Measurements from ENCODE around the gene RNF169. TPM values are rescaled to one million over a fixed set of nuclear protein-coding genes. Genes with fewer than 3 reads are reported as not detected.

The RNF169 gene
- total and polyA plus RNA-seq, 2 donors (not counting 1 experiment from before 2014, with no cell fraction given), result 6.7 to 28.4 TPM

DNA sequence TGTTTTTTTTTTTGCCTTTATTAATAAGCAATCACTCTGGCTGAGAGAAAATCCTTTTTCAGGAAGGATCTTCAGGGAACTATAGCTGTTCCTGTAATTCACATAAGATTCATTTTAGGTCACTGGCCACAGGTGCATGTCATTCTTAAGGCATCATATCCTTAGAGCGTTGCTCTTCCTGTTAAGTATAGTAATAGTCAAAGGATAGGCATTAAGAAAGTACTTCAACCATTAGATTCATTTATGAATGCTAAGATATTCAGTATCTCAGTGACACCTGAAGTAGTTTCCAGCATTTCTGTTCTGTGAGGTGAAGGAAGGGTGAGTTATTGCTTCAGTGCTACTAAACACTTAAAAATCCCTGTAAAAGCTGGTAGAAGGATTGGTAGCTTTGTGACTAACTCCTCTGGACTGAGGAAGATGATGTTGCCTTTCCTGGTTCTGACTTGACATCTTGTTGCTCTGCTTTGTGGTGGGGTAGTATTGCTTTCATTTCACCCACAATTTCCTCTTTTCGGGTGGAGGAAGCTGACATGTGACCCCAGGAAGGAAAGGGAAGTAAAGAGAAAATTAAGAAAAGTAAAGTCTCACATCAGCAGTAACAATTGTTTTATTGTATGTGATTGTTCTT lies 34.7 kb downstream of the RNF169 start:
- ChIA-PET POLR2A (interaction anchor here (0.6 kb wide), 1 partner anchor 17 kb away, joined by 3 read pairs; no protein-coding TSS in a partner anchor), CTCF (no interaction called here)
- Mint-ChIP-seq H3K4me1 (peaks cover 33% of the 10 kb centered on the region), H3K27ac (peak overlapping the region; percentile 24), H3K27me3 (no peaks in the 10 kb centered on the region), H3K9me3 (ENCODE audit: insufficient read depth) (no peaks in the 10 kb centered on the region), H3K4me3 (peak overlapping the region; percentile 42)
- Histone ChIP-seq H3K9ac (ENCODE audit: low read length) (peak overlapping the region; percentile 11), H3K27me3 (replicated peaks in 1 of 4; ENCODE audit: control extremely low read depth in 1 of 4, control insufficient read depth in 3 of 4, insufficient read depth in 4 of 4, low read length in 3 of 4) (no peaks in the 10 kb centered on the region), H4K20me1 (ENCODE audit: control insufficient read depth, insufficient read depth, low read length, poor library complexity, severe bottlenecking) (peaks cover 72% of the 10 kb centered on the region), H3K4me1 (ENCODE audit: control insufficient read depth in 2 of 2, insufficient read depth in 2 of 2, low read length in 2 of 2) (peaks cover 29 to 37% of the 10 kb centered on the region in 2 donors), H3K36me3 (replicated peaks in 1 of 2; ENCODE audit: control extremely low read depth in 1 of 2, control insufficient read depth in 1 of 2, extremely low read depth in 1 of 2, insufficient read depth in 2 of 2, low read length in 1 of 2) (peaks cover 0 to 2% of the 10 kb centered on the region in 2 experiments), H3K4me2 (replicated peaks; ENCODE audit: low read depth, low read length, poor library complexity, severe bottlenecking) (peak overlapping the region; percentile 57), H3K79me2 (ENCODE audit: control insufficient read depth, insufficient read depth, low read length) (peaks cover 60% of the 10 kb centered on the region), H3K9me3 (ENCODE audit: control extremely low read depth in 1 of 3, control insufficient read depth in 2 of 3, insufficient read depth in 1 of 3, low read length in 2 of 3) (no peaks in the 10 kb centered on the region), H2AFZ (ENCODE audit: insufficient read depth, low read depth, low read length, poor library complexity, severe bottlenecking) (no peak overlapping the region), H3K27ac (ENCODE audit: low read length in 2 of 2) (peak overlapping the region; percentile 3 to 11), H3K4me3 (ENCODE audit: control extremely low read depth in 1 of 5, extremely low read depth in 1 of 5, insufficient read depth in 1 of 5, low read depth in 2 of 5, low read length in 4 of 5) (peak overlapping the region in 2 of 5 experiments; percentile 13 to 47)
- no CpG with 5 or more reads among the region's 2 CpGs for WGBS (ENCODE audit: insufficient coverage)
- TF ChIP-seq EZH2 (IDR thresholded peaks at IDR 0.05; ENCODE audit: borderline replicate concordance, insufficient read depth, low read depth, low read length, poor library complexity, severe bottlenecking), result no peak
- TF ChIP-seq, protein P1, sequence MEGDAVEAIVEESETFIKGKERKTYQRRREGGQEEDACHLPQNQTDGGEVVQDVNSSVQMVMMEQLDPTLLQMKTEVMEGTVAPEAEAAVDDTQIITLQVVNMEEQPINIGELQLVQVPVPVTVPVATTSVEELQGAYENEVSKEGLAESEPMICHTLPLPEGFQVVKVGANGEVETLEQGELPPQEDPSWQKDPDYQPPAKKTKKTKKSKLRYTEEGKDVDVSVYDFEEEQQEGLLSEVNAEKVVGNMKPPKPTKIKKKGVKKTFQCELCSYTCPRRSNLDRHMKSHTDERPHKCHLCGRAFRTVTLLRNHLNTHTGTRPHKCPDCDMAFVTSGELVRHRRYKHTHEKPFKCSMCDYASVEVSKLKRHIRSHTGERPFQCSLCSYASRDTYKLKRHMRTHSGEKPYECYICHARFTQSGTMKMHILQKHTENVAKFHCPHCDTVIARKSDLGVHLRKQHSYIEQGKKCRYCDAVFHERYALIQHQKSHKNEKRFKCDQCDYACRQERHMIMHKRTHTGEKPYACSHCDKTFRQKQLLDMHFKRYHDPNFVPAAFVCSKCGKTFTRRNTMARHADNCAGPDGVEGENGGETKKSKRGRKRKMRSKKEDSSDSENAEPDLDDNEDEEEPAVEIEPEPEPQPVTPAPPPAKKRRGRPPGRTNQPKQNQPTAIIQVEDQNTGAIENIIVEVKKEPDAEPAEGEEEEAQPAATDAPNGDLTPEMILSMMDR (IDR thresholded peaks at IDR 0.05), result no peak
- intact Hi-C loops (cut with micrococcal nuclease), result loop anchor here (1.0 kb wide), 1 partner anchor 35 kb away; the partner anchor contains the start of gene RNF169
- peak; percentile 94 for ATAC-seq (ENCODE audit: low read depth)
- DNase-seq, result peak; percentile 85

DNA sequence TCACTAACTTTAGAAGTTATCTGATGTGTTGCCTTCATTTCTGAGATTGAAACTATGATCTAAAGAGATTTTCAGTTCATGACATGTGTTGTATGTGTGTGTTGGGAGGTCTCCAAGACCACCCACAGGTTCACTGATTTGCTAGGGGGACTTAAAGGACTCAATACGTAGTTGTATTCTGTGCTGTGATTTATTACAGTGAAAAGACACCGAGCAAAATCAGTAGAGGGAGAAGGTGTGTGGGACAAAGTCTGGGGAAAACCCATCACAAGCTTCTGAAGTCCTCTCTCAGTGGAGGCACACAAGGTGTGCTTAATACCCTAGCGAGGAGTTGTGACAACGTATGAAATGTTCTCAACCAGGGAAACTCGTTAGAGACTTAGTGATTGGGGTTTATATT lies 35.6 kb downstream of the RNF169 start:
- Histone ChIP-seq H3K27ac (ENCODE audit: low read length in 2 of 2) (peak overlapping the region in 1 of 2 donors; percentile 72), H4K20me1 (ENCODE audit: control insufficient read depth, insufficient read depth, low read length, poor library complexity, severe bottlenecking) (peaks cover 65% of the 10 kb centered on the region), H3K4me1 (ENCODE audit: control insufficient read depth in 2 of 2, insufficient read depth in 2 of 2, low read length in 2 of 2) (peaks cover 29 to 37% of the 10 kb centered on the region in 2 donors), H2AFZ (ENCODE audit: insufficient read depth, low read depth, low read length, poor library complexity, severe bottlenecking) (no peak overlapping the region), H3K9me3 (ENCODE audit: control extremely low read depth in 1 of 3, control insufficient read depth in 2 of 3, insufficient read depth in 1 of 3, low read length in 2 of 3) (no peaks in the 10 kb centered on the region), H3K4me2 (replicated peaks; ENCODE audit: low read depth, low read length, poor library complexity, severe bottlenecking) (peak overlapping the region; percentile 57), H3K27me3 (replicated peaks in 1 of 4; ENCODE audit: control extremely low read depth in 1 of 4, control insufficient read depth in 3 of 4, insufficient read depth in 4 of 4, low read length in 3 of 4) (no peaks in the 10 kb centered on the region), H3K79me2 (ENCODE audit: control insufficient read depth, insufficient read depth, low read length) (peaks cover 63% of the 10 kb centered on the region), H3K4me3 (ENCODE audit: control extremely low read depth in 1 of 5, extremely low read depth in 1 of 5, insufficient read depth in 1 of 5, low read depth in 2 of 5, low read length in 4 of 5) (peak overlapping the region in 1 of 5 experiments; percentile 13), H3K36me3 (replicated peaks in 1 of 2; ENCODE audit: control extremely low read depth in 1 of 2, control insufficient read depth in 1 of 2, extremely low read depth in 1 of 2, insufficient read depth in 2 of 2, low read length in 1 of 2) (peaks cover 0 to 2% of the 10 kb centered on the region in 2 experiments), H3K9ac (ENCODE audit: low read length) (no peak overlapping the region)
- H3K27ac Mint-ChIP-seq, result peak overlapping the region; percentile 77
- DNase-seq (peak; percentile 39), ATAC-seq (ENCODE audit: low read depth) (peak; percentile 31)
- TF ChIP-seq, protein P1 (IDR thresholded peaks at IDR 0.05), result no peak
- no peak for TF ChIP-seq EZH2 (IDR thresholded peaks at IDR 0.05; ENCODE audit: borderline replicate concordance, insufficient read depth, low read depth, low read length, poor library complexity, severe bottlenecking)
- ChIA-PET CTCF (no interaction called here), POLR2A (no interaction called here)
- intact Hi-C loops (cut with micrococcal nuclease), result no loop called here
- peaks cover 31% of the 10 kb centered on the region for H3K4me1 Mint-ChIP-seq
- peak overlapping the region; percentile 60 for H3K4me3 Mint-ChIP-seq
- no peaks in the 10 kb centered on the region for H3K27me3 Mint-ChIP-seq
- WGBS (ENCODE audit: insufficient coverage), result 18% methylated on average over 4 of the region's 5 CpGs
- H3K9me3 Mint-ChIP-seq (ENCODE audit: insufficient read depth), result no peaks in the 10 kb centered on the region
